HG03575 (cell line): ENCODE data around the gene BLVRB.
"Not testable (repeated sequence)": the region's sequence is repeated elsewhere in the genome, so short reads cannot be mapped to it uniquely, and the experiment has no call there.

ENCODE experiments used
- ATAC-seq: cut with Tn5 transposase; IDR thresholded peaks from one replicate; pipeline ENCODE4 v1.9.1; 2021; ENCODE audit not compliant: unreplicated experiment, insufficient number of reproducible peaks, low FRiP score; ENCODE audit errors: extremely low read depth

BLVRB gene

DNA sequence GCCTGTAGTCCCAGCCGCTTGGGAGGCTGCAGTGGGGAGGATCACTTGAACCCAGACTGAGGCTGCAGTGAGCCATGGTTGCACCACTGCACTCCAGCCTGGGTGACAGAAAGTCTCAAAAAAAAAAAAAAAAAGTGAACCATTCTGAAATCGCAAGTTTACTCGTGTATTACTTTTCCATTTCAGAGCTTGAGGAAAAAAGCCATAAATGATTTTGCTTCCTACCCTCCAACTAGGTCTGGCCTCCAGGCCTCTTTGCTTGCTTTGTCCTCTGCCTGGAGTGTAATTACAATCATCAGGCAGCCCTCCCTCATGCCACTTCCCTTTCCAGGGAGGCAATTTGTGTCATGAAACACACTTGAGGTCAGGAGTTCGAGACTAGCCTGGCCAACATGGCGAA, 8.5 kb downstream of the BLVRB start:
- ATAC-seq: no peak

- not testable (repeated sequence) for ATAC-seq
Measured at GRCh38 chr19:40453943-40454342, 11.6 kb downstream of the BLVRB start.

- no peak for ATAC-seq
Measured at GRCh38 chr19:40453151-40453735, 12.3 kb downstream of the BLVRB start.

DNA sequence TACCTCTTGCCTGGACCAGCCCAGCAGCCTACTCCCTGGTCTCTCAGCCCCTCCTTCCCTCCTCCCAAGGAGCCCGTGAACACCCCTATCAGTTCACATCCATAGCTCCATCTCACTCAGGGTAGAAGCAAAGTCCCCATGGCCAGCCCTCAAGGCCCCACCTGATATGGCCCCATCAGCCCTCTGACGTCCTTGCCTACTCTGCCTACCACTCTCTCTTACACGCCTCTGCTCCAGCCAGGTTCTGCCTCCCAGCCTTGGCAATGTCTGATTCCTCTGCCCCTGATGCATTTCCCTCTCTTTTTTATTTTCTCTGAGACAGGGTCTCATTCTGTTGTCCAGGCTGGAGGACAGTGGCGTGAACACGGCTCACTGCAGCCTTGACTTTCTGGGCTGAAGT, 13.5 kb downstream of the BLVRB start:
- ATAC-seq: no peak

GRCh38 chr19:40450664-40451063, 14.9 kb downstream of the BLVRB start:
- ATAC-seq: no peak

DNA sequence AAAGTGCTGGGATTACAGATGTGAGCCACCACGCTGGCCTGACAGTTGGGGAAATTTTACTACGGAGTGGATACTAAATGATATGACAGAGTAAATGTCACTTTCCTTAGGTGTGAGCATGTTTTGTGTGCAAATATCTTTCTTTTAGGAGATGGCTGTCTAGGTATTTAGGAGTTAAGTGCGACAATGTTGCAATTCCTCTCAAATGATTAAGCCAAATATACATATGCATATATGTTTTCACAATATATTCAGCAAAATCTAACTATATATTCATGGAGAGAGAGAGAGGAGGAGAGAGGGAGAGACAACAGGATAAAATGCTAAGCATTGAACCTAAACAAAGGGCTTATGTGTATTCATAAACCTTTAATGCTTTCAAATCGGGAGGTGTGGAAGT, 16.0 kb downstream of the BLVRB start:
- no peak for ATAC-seq

DNA sequence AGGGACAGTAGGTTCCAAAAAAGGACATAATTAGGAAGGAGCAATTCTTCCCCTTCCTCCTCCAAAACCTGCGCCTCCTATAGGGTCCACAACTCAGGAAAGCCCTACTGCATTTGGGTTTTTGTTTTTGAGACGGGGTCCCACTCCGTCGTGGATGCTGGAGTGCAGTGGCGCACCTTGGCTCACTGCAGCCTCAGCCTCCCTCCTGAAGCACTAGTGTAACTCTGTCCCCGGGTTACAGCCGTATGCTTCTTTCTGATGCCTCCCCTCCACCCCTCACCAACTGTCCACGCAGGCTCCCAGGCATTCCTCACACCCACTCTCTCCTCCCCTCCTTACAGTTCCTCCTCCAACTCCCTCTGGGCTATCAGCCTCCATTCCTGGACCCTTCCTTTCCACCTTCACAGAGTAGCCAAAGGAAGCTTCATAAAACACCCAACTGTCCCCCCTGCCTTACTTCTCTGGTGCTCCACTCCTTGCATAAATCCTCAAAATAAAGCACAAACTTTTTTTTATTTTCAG, 19.2 kb downstream of the BLVRB start:
- ATAC-seq: no peak

GRCh38 chr19:40445780-40446262, 19.7 kb downstream of the BLVRB start:
- no peak for ATAC-seq

GRCh38 chr19:40444825-40445312, 20.7 kb downstream of the BLVRB start:
- no peak for ATAC-seq

- ATAC-seq: peak; percentile 38
Measured at GRCh38 chr19:40444000-40444824, 21.3 kb downstream of the BLVRB start, which contains the start of gene SERTAD3. TSS of gene SERTAD3 (minus strand) at chr19:40444335. CDS start at chr19:40442080, 2,255 bp downstream.

DNA sequence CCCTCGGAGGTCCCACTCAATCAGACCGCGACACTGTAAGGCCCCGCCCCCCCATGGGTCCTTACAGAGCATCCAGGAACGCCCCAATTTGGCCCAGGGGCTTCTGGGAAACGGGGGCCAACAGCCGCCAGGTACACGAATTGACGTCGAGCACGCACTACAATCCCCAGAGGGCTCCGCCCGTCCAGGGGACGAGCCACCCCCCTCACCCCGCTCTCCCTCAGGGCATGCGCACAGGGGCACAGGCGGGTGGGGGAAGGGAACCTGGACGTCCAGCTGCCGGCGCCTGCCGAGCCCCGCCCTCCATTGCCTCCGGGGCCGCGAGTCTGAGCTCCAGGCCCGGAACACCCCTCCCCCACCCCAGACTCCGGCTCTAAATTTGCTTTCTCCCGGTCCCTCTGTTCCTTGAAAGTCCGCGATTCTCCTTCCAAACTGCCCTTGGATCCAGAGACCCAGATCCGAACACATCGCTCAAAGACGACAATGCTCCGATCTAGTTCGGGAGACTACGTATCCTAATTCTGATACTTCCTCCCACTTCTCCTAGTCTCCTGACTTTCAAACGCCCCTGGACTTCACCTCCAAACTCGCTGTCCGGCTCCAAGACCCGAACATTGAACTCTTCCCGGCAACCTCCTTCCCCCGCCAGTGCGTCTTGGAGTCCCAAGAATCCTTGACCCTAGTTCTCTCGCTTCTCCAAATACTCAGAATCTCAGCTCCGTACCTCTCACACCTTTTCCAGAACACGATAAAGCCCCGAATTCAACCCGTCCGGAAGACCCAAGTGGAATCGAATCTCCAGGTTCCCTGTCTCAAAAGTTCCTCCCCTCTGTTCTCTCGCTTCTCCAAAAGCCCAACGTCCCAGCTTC, 22.2 kb downstream of the BLVRB start:
- ATAC-seq: no peak

DNA sequence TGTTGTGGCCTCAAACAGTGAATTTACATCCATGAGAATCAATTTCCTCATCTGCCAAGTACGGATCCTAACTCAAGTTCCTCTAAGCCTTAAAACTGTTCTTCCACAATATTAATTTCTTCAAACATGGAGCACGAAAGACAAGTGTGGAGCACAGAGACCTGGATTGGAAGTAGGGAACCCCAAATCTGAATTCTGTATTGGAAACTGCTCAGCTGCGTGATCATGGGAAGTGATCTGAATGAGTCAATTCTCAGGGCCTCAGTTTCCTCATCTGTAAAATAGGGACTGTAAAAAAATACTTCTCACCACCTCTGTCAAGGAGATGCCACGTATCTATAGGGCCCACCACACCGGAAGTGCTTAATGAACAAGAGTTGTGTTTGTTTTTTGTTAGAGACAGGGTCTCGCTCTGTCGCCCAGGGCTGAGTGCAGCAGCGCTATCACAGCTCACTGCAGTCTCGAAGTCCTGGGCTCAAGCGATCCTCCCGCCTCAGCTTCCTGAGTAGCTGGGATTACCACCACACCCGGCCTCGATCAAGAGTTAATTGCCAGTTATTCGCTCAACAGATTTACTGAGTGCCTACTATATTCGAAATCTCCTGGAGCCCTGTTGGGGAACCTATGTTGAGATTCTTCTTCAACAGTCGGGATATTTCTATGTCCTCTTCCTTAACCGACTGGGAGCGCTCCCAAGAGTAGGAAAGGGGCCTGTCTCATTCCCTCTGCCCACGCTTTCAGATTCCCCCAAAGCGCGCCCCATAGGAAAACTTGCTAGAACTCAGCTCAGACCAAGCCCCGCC, 23.0 kb downstream of the BLVRB start:
- no peak for ATAC-seq

DNA sequence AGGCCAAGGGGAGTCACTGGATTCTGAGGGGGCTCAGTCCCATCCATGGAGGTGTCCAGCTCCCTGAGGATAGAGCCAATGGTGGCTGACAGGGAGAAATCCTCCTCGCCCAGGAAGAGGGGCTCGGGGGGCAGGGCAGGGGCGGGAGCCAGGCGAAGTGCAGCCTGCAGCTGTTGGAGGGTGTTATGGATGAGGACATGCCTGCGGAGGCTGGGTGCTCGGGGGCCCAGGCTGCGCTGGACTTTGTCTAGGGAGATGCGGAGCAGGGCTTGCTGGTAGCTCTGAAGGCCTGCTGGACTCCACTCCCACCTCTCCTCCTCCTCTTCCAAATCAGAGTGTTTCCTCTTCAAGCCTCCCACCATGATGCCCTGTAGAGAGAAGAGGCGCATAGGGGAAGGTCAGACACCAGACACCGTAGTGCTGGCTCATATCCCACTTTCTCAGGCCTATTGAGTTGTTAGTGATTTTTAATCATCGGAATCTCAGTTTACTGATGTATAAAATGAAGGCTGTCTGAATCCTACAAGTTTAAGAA, 23.8 kb downstream of the BLVRB start:
- no peak for ATAC-seq

GRCh38 chr19:40438284-40438683, 27.3 kb downstream of the BLVRB start:
- no peak for ATAC-seq

- ATAC-seq: no peak
Measured at GRCh38 chr19:40433391-40434216, 31.9 kb downstream of the BLVRB start.

DNA sequence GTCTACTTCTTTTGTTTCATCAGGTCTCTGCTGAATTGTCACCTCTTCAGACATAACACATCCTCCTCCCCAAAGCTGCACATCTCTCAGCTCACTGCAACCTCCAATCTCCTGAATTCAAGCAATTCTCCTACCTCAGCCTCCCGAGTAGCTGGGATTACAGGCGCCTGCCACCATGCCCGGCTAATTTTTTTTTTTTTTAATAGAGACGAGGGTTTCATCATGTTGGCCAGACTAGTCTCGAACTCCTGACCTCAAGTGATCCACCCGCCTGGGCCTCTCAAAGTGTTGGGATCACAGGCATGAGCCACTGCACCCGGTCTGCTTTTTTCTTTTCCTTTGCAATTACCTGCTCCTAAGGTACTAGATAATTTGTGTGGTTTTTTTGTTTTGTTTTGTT, 32.8 kb downstream of the BLVRB start:
- not testable (repeated sequence) for ATAC-seq

- no peak for ATAC-seq
Measured at GRCh38 chr19:40431698-40432097, 33.8 kb downstream of the BLVRB start.
